Measurements from ENCODE around the gene NWD2. TPM values are rescaled to one million over a fixed set of nuclear protein-coding genes. Genes with fewer than 3 reads are reported as not detected.

NWD2 gene
- total RNA-seq, 2 donors from 2014 or later = not detected

DNA sequence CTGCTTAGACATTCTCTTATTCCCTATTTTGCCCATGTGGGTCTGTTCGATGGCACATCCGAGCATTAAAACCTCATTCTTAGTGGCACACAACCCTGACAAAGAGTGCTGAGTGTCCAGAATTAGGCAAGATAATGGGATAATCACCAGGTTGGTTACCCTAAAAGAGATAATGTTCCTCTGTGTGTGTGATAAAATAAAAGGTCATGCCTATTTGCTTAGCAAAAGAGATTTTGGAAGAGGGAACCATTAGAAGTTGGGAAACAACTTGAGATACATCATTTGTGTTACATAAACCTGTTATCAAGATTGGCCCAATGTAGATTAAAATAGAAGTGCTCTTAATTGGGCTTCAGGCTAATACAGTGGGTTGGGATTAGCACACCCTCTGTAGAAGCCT lies 182.7 kb downstream of the NWD2 start:
- H3K4me1 Mint-ChIP-seq = peaks cover 15% of the 10 kb centered on the region
- no peak overlapping the region for H3K4me3 Mint-ChIP-seq
- no peak for DNase-seq
- H3K27me3 Mint-ChIP-seq (ENCODE audit: insufficient read depth) = peaks cover 5% of the 10 kb centered on the region
- no peaks in the 10 kb centered on the region for H3K9me3 Mint-ChIP-seq
- no peaks in the 10 kb centered on the region for H3K9me3 ChIP-seq (ENCODE audit: control insufficient read depth, low read length)
- H3K4me1 ChIP-seq (ENCODE audit: control insufficient read depth, insufficient read depth, low read length) = no peaks in the 10 kb centered on the region
- no peak overlapping the region for H3K27ac Mint-ChIP-seq
- no peaks in the 10 kb centered on the region for H3K27me3 ChIP-seq (ENCODE audit: control insufficient read depth, insufficient read depth, low read length, poor library complexity, severe bottlenecking)
- no peaks in the 10 kb centered on the region for H3K36me3 Mint-ChIP-seq (ENCODE audit: low read depth)
- H3K27ac ChIP-seq (ENCODE audit: low read depth, low read length) = no peak overlapping the region
- no peaks in the 10 kb centered on the region for H3K36me3 ChIP-seq (ENCODE audit: control insufficient read depth, insufficient read depth, low read length)
- no peak overlapping the region for H3K9ac ChIP-seq (ENCODE audit: extremely low read depth, low read length, poor library complexity, severe bottlenecking)
- TF ChIP-seq, protein P1, sequence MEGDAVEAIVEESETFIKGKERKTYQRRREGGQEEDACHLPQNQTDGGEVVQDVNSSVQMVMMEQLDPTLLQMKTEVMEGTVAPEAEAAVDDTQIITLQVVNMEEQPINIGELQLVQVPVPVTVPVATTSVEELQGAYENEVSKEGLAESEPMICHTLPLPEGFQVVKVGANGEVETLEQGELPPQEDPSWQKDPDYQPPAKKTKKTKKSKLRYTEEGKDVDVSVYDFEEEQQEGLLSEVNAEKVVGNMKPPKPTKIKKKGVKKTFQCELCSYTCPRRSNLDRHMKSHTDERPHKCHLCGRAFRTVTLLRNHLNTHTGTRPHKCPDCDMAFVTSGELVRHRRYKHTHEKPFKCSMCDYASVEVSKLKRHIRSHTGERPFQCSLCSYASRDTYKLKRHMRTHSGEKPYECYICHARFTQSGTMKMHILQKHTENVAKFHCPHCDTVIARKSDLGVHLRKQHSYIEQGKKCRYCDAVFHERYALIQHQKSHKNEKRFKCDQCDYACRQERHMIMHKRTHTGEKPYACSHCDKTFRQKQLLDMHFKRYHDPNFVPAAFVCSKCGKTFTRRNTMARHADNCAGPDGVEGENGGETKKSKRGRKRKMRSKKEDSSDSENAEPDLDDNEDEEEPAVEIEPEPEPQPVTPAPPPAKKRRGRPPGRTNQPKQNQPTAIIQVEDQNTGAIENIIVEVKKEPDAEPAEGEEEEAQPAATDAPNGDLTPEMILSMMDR (conservative IDR thresholded peaks at IDR 0.05) = no peak
- H3K4me3 ChIP-seq (ENCODE audit: low read length) = no peak overlapping the region
- 90 to 100% methylated on average over 2 of the region's 2 CpGs for WGBS, 2 experiments (ENCODE audit: insufficient coverage in 1 of 2, insufficient read length in 1 of 2)

DNA sequence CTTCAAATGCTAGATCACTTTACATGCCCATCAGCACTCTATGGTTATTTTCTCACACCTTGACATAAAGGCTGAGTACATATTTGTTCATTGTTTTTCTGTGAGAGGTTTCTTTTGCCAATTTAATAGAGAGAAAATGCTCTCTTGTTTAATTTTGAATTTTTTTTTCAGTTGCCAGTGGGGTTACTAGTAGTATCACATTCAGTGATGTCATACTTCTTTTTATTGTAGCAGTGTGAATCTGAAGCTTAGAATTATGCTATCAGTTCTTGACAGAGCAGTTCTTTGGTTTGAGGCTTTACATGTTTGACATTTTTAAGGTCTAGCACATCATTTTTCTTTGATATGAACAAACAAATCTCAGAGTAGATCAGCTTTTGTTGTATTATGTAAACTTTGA lies 185.4 kb downstream of the NWD2 start:
- Histone ChIP-seq H3K27ac (ENCODE audit: low read depth, low read length) (no peak overlapping the region), H3K4me1 (ENCODE audit: control insufficient read depth, insufficient read depth, low read length) (no peaks in the 10 kb centered on the region), H3K27me3 (ENCODE audit: control insufficient read depth, insufficient read depth, low read length, poor library complexity, severe bottlenecking) (no peaks in the 10 kb centered on the region), H3K9ac (ENCODE audit: extremely low read depth, low read length, poor library complexity, severe bottlenecking) (no peak overlapping the region), H3K36me3 (ENCODE audit: control insufficient read depth, insufficient read depth, low read length) (no peaks in the 10 kb centered on the region), H3K4me3 (ENCODE audit: low read length) (no peak overlapping the region), H3K9me3 (ENCODE audit: control insufficient read depth, low read length) (no peaks in the 10 kb centered on the region)
- H3K4me1 Mint-ChIP-seq = peaks cover 15% of the 10 kb centered on the region
- no peaks in the 10 kb centered on the region for H3K9me3 Mint-ChIP-seq
- TF ChIP-seq, protein P1 (conservative IDR thresholded peaks at IDR 0.05) = no peak
- DNase-seq = no peak
- H3K4me3 Mint-ChIP-seq = no peak overlapping the region
- no peak overlapping the region for H3K27ac Mint-ChIP-seq
- no peaks in the 10 kb centered on the region for H3K36me3 Mint-ChIP-seq (ENCODE audit: low read depth)
- peaks cover 3% of the 10 kb centered on the region for H3K27me3 Mint-ChIP-seq (ENCODE audit: insufficient read depth)

DNA sequence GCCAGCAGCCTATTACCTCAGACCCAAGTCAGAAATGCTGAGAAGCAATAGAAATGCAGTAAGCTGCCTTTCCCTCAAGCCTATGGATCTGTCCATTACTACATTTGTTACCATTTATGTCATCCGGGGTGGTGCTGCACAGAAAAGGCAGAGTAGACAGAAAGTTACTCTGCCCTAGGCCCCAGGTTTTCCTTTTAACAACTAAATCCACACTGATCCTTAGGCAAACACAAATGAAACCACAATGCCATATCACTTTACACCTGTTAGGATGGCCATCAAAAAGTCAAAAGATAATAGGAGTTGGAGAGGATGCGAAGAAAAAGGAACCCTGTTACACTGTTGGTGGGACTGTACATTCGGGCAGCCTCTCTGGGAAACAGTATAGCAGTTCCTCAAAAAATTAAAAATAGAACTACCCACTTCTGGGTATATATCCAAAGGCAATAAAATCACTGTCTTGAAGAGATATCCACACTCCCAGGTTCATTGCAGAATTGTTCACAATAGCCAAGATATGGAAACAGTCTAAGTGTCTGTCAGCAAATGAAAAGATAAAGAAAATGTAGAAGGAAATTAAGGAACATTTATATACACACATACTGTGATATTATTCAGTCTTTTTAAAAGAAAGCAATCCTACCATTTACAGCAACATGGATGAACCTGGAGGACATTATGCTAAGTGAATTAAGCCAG lies 186.3 kb downstream of the NWD2 start:
- Histone ChIP-seq H3K27me3 (ENCODE audit: control insufficient read depth, insufficient read depth, low read length, poor library complexity, severe bottlenecking) (no peaks in the 10 kb centered on the region), H3K9me3 (ENCODE audit: control insufficient read depth, low read length) (no peaks in the 10 kb centered on the region), H3K4me1 (ENCODE audit: control insufficient read depth, insufficient read depth, low read length) (no peaks in the 10 kb centered on the region), H3K4me3 (ENCODE audit: low read length) (no peak overlapping the region), H3K36me3 (ENCODE audit: control insufficient read depth, insufficient read depth, low read length) (no peaks in the 10 kb centered on the region), H3K27ac (ENCODE audit: low read depth, low read length) (no peak overlapping the region), H3K9ac (ENCODE audit: extremely low read depth, low read length, poor library complexity, severe bottlenecking) (no peak overlapping the region)
- TF ChIP-seq, protein P1 (conservative IDR thresholded peaks at IDR 0.05) = no peak
- Mint-ChIP-seq H3K27ac (no peak overlapping the region), H3K9me3 (no peaks in the 10 kb centered on the region), H3K36me3 (ENCODE audit: low read depth) (no peaks in the 10 kb centered on the region), H3K4me3 (no peak overlapping the region), H3K27me3 (ENCODE audit: insufficient read depth) (peaks cover 2% of the 10 kb centered on the region), H3K4me1 (peaks cover 15% of the 10 kb centered on the region)
- 99 to 100% methylated on average over 1 to 3 of the region's 3 CpGs for WGBS, 2 experiments (ENCODE audit: insufficient coverage in 1 of 2, insufficient read length in 1 of 2)
- DNase-seq = no peak
